ENCODE results near the gene KRT79.

DNA sequence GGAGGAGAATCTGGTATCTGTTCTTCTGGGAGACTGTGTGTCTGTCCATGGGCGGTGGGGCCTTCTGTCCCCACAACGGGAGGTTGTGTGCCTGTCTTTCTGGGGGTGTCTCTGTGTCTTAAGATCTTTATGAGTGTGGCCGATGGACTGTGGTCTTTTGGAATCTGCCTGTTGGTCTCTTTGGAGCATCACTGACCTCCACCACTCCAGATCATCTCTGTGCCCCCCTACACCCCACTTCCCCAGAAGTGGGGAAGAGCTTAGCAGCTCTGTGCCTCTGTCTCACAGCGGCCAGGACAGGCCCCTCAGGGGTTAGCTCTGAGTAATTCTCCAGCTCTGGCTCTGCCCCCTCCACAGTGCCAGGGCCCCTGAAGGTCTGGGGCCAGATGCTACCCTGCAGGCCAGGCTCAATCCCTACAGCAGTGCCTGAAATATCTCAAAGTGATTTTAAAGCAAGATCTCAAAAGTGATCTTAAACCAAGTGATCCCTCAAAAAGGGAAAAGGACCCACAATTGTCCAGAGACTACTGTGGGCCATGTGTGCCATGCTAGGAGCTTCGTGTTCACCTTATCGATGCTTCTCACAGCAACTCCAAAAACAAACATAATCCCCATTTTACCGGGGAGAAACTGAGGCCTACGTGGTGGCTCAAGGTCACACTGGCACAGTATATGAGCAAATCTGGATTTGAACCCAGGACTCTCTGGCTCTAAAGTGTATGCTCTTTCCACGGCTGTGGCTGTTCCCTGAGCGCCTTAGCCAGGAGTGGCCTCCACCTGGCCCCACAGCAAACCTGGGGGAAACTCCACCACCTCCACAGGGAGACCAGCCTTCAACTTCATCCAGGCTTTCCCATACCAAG is 40.7 kb upstream of the KRT79 start:
- TF ChIP-seq POLR2A (IDR thresholded peaks at IDR 0.05; ENCODE audit: low read depth, low read length) (no peak), TAF1 (IDR thresholded peaks at IDR 0.05; ENCODE audit: low read depth, low read length) (no peak), POLR2AphosphoS5 (IDR thresholded peaks at IDR 0.05; ENCODE audit: low read depth, low read length) (no peak), SPI1 (IDR thresholded peaks at IDR 0.05; ENCODE audit: low read depth, low read length) (no peak), POU2F2 (IDR thresholded peaks at IDR 0.05; ENCODE audit: low read depth, low read length) (no peak)

Data from GM12891 (cell line).